T-cell (primary cell): ENCODE results near the gene ALKBH1. TPM values are rescaled to one million over a fixed set of nuclear protein-coding genes. Genes with fewer than 3 reads are reported as not detected.

Experiments
- ATAC-seq, 4 experiments: fragments of 200-7000 bp in 3 of 4; fragments of 150-1000 bp in 1 of 4; cut with Tn5 transposase; replicated peaks in 1 of 4; 1 replicate in 3 of 4; 2 replicates in 1 of 4; pipeline ENCODE4 v1.10.0; 2021; ENCODE audit warnings: moderate library complexity in 3 of 4, mild to moderate bottlenecking in 2 of 4, moderate number of reproducible peaks in 1 of 4
- CTCF ChIA-PET, 2 donors: fragments of 300-600 bp; sonication (Branson Sonifier 250); formaldehyde crosslinking; loops; one replicate each; lab custom pipeline; 2022; ENCODE audit warnings: antibody characterized with exemption in 2 of 2; lab: Charles Lee
- POLR2A ChIA-PET, 2 donors: fragments of 300-600 bp; sonication (Branson Sonifier 250); formaldehyde crosslinking; loops; one replicate each; lab custom pipeline; 2022; ENCODE audit warnings: antibody characterized with exemption in 2 of 2; lab: Charles Lee
- DNase-seq, 35 experiments: peaks; one replicate each; pipeline versions ENCODE4 v3.0.0 to v3.0.0-alpha.2; 2013 to 2023
- H3K27ac ChIP-seq: one replicate; pipeline ENCODE4 v1.5.1; 2013; ENCODE audit warnings: low read length
- H3K27me3 ChIP-seq, 2 experiments: replicated peaks in 1 of 2; 1 replicate in 1 of 2; 2 replicates in 1 of 2; pipeline versions ENCODE4 v1.6.1 to v1.7.0; 2013; ENCODE audit warnings: low read length in 1 of 2, mixed read lengths in 1 of 2; ENCODE audit not compliant: control insufficient read depth in 2 of 2, insufficient read depth in 2 of 2; ENCODE audit errors: extremely low read depth in 1 of 2
- H3K36me3 ChIP-seq, 2 donors: 1 replicate in 1 of 2; 2 replicates in 1 of 2; pipeline versions ENCODE4 v1.6.1 to v1.7.0; 2013; ENCODE audit warnings: low read length in 1 of 2; ENCODE audit not compliant: control insufficient read depth in 2 of 2, insufficient read depth in 1 of 2; ENCODE audit errors: extremely low read depth in 1 of 2
- H3K4me1 ChIP-seq, 2 experiments: 1 replicate in 1 of 2; 2 replicates in 1 of 2; pipeline versions ENCODE4 v1.6.1 to v1.7.0; 2013; ENCODE audit warnings: low read length in 2 of 2, mixed read lengths in 1 of 2; ENCODE audit not compliant: insufficient read depth in 2 of 2, control insufficient read depth in 1 of 2; ENCODE audit errors: extremely low read depth in 1 of 2
- H3K4me3 ChIP-seq, 2 donors: 1 replicate in 1 of 2; 2 replicates in 1 of 2; pipeline versions ENCODE4 v1.5.1 to v1.7.0; 2013; ENCODE audit warnings: mild to moderate bottlenecking in 2 of 2, low read length in 1 of 2, moderate library complexity in 1 of 2; ENCODE audit not compliant: control insufficient read depth in 1 of 2; ENCODE audit errors: extremely low read depth in 1 of 2
- H3K9me3 ChIP-seq: 2 replicates; pipeline ENCODE4 v1.7.0; 2013
- H3K27ac Mint-ChIP-seq, 2 donors: one replicate each; pipeline ENCODE4 v1.8.0; 2020 to 2021; ENCODE audit warnings: mild to moderate bottlenecking in 2 of 2, mixed read lengths in 2 of 2
- H3K27me3 Mint-ChIP-seq, 2 donors: one replicate each; pipeline ENCODE4 v1.8.0; 2021 to 2022; ENCODE audit warnings: mixed read lengths in 2 of 2
- H3K36me3 Mint-ChIP-seq: one replicate; pipeline ENCODE4 v1.8.0; 2021; ENCODE audit warnings: mixed read lengths
- H3K4me1 Mint-ChIP-seq, 3 donors: one replicate each; pipeline ENCODE4 v1.8.0; 2020 to 2022; ENCODE audit warnings: mixed read lengths in 3 of 3, mild to moderate bottlenecking in 1 of 3
- H3K4me3 Mint-ChIP-seq, 3 donors: one replicate each; pipeline ENCODE4 v1.8.0; 2020 to 2022; ENCODE audit warnings: mild to moderate bottlenecking in 3 of 3, mixed read lengths in 3 of 3, moderate library complexity in 3 of 3
- H3K9me3 Mint-ChIP-seq, 3 donors: one replicate each; pipeline ENCODE4 v1.8.0; 2020 to 2022; ENCODE audit warnings: mixed read lengths in 3 of 3
- WGBS: methylation state at CpG from one replicate; pipeline ENCODE4 v1.1.5; 2013; ENCODE audit warnings: missing lambda C conversion rate; ENCODE audit not compliant: insufficient coverage; 5-methylcytosine and 5-hydroxymethylcytosine counted together
- total RNA-seq, 35 experiments: library from RNA in 6 of 35; stranded (reverse) in 6 of 35; fragments of 120-200 nt in 1 of 35; gene quantifications; one replicate each; pipeline versions ENCODE4 v1.2.1 to v1.2.4 and lab custom pipeline; 2013 to 2026

The ALKBH1 gene
- total RNA-seq, 5 donors from 2014 or later (not counting 1 experiment from before 2014, with no cell fraction given): 9.1 to 20.2 (median 17.9) TPM

- CTCF ChIA-PET: interaction anchor here in 1 of 2 donors (0.6 kb wide), 1 partner anchor 133 kb away, joined by 3 read pairs; no protein-coding TSS in a partner anchor
- peaks cover 0 to 6% (median 4%) of the 10 kb centered on the region in 3 donors for H3K4me1 Mint-ChIP-seq
- H3K4me3 Mint-ChIP-seq: no peak overlapping the region
- no peak overlapping the region for H3K27ac ChIP-seq
- no peak for ATAC-seq
- POLR2A ChIA-PET: no interaction called here
- H3K36me3 Mint-ChIP-seq: no peaks in the 10 kb centered on the region
- no peaks in the 10 kb centered on the region for H3K9me3 ChIP-seq
- no peaks in the 10 kb centered on the region for H3K36me3 ChIP-seq
- no peaks in the 10 kb centered on the region for H3K27me3 Mint-ChIP-seq
- no peak overlapping the region for H3K27ac Mint-ChIP-seq
- DNase-seq: no peak
- peaks cover 0 to 3% of the 10 kb centered on the region in 2 experiments for H3K4me1 ChIP-seq
- no peak overlapping the region for H3K4me3 ChIP-seq
- WGBS: no CpG with 5 or more reads among the region's 1 CpG
- H3K9me3 Mint-ChIP-seq: no peaks in the 10 kb centered on the region
- no peaks in the 10 kb centered on the region for H3K27me3 ChIP-seq
Measured at GRCh38 chr14:77623201-77623600, 84.6 kb downstream of the ALKBH1 start.

Other genes starting within 250 kb of the ALKBH1 start
- 100 to 1,000 TPM in 1 of 5 donors, 10 to 100 TPM in 4; 59.8 to 101 (median 88.4) TPM for gene AHSA1, start 249.9 kb downstream of the ALKBH1 start, total RNA-seq
- not detected for gene ISM2, start 209.2 kb downstream of the ALKBH1 start, total RNA-seq
- gene SPTLC2, start 91.4 kb downstream of the ALKBH1 start, total RNA-seq: 10 to 100 TPM; 20.8 to 33.7 (median 26.2) TPM
- gene SLIRP, start 80 bp upstream of the ALKBH1 start, total RNA-seq: 10 to 100 TPM; 32.2 to 45.8 (median 40.3) TPM
- gene SNW1, start 53.1 kb upstream of the ALKBH1 start, total RNA-seq: 10 to 100 TPM; 83.5 to 94.1 (median 91.7) TPM
- gene ADCK1, start 92.1 kb upstream of the ALKBH1 start, total RNA-seq: 10 to 100 TPM in 1 of 5 donors, 1 to 10 TPM in 4; 6.3 to 16.1 (median 9.1) TPM